HG03432 (cell line): Measurements from ENCODE around the gene FIBCD1.
A peak's percentile ranks its signal among the peaks of the same experiment; 100 is the strongest.

Source experiments
- ATAC-seq: cut with Tn5 transposase; IDR thresholded peaks from one replicate; pipeline ENCODE4 v1.9.1; 2021; ENCODE audit warnings: mild to moderate bottlenecking, moderate library complexity; ENCODE audit not compliant: unreplicated experiment

The FIBCD1 gene

DNA sequence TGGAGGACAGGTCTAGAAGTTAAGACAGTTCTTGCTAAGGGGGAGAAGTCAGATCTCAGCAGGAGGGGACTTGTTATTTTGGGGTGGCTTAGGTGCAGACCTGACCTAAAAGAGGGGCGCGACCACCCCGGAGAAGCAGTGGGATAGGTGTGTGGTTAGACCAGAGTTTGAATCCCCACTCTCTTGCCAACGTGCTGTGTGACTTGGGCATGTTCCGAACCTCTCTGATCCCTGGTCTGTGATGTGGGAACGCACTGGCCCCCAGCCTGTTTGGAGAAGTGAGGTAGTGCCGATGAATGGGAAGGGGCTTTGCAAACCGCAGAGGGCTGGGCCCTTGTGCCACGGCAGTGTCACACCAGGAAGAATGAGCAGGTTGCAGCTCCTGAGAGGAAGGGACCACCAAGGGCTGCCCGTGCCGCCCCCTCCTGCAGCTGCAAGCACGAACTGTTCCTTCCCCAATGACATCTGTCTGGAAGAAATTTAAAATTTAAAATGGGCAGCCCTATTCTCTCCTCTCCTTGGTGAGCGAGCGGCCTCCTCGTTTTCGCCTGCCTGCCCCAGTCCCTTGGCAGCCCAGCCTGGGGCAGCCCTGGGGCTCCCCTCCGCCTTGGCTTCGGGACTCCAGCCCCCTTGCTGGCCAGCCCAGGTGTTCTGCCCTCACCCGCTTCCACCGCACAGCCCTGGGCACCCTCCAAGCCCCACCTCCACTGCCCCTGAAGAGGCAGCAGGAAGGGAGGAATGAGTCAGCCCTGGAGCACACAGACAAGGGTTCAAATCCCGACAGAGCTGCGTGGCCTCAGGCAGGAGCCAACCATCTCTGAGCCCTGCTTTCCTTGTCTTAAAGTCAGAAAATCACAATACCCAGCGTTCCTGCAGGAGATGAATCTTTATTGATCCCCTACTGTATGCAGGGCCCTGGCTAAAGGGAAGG is 1.6 kb downstream of the FIBCD1 start:
- no peak for ATAC-seq

DNA sequence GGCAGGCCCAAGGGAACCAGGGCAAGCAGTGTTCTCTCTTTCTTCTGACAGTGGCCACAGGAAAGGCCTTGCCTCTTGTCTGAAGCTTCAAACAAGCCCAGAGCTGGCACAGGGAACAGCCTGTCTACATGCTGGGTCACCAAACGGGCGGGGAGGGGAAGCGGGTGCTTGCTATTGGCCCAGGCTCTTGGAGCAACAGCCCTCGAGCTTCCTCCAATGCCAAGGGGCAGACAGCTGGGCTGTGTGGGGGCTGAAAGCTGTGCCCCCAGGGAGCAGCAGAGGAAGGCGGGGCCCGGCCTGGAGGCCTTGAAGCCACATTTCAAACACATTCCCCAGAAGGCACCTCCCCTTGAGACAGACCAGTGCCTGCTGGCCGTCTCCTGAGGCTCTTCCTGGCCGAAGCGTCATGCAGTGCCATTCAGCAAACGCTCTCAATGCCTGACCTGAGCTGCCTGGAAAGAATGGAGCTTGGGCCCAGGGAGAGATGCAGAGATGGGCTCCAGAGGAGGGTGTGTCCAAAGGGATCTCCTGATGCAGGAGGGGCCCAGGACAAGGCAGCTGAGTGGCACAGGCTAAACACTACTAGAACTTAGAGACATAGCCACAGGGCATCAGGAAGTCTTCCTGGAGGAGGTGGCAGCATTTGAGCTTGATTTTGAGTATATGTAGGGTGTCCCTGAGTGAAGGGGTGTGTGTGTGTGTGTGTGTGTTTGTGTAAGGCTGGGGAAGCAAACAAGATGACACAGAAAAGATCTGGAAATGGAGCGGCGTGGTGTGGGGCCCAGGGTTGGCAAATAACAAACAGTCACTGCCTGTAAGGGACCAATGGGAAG is 2.5 kb downstream of the FIBCD1 start:
- ATAC-seq = no peak

DNA sequence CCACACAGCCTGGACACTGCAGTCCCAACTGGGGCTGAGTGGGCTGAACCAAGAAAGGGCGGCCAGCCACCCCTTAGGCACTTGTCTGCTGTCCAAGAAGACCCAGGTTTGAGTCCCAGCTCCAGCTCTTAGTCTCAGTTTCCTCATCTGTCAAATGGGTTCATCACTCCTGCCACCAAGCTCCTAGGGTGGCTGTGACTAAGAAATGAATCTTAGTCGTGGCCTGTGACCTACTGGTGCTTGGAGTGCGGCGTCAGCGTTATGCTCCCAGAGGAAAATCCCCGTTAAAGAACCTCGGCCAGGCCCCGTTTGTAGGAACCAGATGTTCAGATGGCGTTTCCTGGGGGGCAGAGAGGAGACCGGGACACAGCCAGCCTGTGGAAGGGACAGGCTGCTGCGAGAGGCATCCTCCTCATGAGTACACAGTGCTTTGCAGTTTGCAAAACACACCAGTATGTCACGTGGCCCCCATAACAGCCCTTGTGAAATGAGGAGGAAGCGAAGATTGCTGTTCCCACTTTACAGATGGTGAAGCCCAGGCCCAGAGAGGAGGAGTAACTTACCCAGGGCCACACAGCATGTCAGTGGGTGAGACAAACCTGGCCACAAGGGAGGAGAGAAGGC is 3.3 kb downstream of the FIBCD1 start:
- no peak for ATAC-seq

DNA sequence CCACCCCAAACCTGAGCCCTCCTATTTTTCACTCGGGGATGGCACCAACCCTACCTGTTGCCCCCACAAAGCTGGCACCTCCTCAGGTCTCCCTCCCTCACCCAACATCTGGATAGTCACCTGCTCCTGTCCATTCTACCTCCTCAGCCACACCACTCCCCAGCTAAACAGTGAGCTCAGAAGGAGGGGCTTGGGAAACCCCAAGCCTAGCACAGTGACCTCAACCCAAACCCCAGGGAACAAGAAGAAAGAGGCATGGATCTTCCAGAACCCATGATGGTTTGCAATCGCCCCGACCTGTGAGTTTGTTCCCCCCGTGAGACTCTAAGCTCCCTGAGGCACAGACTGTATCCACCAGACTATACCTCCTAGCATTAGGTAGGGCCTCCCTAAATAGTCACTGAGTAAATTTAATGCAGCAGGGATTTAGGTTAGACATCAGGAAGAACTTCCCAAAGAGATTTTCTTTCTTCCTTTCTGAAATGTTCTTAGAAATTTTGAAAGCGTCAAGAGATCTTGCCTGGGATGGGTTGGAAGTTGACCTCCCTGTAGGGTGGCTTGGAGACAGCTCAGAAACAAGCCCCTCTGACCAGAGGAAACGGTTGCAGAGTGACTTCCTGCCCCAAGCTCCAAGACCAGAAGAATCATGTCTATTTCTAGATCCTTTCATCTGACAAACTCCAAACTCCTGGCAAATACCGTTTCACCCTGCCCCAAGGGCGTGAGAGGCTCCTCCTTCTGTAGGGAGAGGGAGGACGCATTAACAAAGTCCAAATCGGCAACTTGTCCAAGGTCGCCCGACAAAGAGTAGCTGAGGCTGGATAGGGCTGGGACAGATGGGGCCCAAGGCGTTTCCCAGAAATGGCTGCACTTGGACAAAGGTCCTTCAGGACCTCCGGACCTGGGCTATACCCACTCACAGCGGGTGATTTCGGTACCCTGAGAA is 4.1 kb downstream of the FIBCD1 start:
- ATAC-seq = no peak

DNA sequence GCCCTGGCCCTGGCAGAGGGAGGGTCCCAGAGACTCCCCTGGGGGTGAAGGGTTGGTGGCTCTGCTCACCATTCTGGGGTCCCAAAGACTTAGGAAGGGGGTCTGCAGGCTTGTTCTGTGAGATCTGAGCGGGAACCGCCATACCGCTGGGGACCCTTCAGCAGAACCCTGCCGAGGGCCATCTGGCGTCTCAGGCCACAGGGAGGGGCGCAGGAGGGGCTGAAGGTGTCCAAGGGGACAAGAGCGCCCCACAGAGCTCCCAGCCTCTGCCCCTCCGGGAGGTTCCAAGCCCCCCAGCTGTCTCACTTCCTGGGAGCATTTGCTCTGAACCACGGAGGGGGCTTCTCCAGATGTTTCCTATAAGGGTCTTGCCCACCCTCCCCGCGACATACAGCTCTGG is 4.8 kb downstream of the FIBCD1 start:
- ATAC-seq = no peak

DNA sequence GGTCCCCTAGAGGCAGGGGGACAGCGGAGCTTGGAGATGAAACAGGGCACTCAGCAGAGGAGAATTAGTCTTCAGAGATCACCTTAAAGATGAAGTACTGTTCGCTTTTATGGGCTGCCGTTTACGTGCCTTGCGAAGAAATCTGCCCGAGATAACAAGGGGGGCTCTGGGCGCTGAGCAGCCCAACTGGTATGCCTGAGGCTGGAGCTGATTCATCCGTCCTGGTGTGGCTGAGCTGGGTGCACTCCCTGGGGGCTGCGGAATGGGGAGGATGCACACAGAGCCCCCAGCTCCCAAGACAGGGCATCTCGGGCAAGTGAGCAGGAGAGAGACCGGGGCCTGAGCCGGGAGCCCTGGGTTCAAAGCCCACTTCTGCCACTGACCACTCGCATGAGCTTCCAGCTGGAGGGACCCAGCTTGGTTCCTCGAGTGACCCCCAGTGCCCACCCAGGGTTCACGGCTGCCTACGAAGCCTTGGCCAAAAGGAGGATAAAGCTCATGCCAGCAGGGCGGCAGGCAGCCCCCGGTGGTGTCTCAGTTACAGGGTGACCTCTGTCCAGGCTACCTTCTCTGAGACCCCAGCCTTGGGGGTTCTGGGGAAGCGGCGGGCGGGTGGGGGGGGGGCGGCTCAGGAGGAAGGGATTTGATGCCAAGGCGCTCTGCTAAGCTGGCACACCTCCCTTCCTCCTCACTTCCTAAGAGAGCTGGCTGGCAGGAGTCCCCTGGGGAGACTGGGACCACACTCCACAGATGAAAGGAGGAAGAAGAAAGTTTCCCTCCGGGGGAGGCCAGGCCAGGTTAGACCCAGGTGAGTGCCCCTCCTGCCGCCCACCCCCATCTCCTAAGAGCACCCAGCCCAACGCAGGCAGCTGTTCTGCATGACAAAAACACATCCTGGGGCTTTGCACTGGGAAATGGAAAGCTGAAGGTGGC is 5.7 kb downstream of the FIBCD1 start:
- ATAC-seq = no peak

DNA sequence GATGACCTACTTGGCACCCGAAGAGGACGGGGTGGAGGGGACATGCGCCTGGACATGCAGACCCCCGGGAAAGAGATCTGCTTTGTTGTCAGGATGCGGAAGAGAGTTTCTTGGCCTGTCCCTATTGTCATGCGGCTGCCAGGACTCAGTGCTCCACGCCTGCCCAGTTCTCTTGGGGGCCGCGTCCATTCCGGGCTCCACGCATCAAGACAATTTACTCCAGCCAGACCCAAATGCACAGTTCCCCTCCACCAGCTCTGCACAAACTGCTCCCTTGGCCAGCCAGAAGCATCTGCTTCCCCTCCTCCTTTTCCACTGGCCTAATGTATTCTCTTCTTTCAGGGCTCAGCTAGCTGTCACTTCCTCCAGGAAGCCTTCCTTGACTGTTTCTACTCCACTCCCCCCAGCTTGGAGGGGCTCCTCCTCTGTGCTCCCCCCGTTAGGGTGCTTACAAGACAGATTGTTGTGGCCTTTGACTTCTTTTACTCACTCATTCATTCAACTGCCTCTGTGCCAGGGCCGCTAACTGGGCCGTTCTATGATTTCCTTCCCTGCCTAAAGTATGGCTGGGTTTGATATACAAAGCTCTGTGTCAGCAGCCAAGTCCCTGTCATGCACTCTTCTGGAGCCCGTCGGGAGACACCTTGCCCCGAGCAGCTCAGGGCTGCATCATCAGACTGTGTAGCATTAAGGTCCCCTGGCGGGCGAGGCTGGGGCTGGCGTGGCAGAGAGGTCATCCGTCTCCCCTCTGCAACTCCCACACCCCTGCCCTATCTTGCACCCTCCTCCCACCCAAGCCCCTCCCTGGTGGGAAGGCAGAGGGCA is 6.6 kb downstream of the FIBCD1 start:
- ATAC-seq = no peak

DNA sequence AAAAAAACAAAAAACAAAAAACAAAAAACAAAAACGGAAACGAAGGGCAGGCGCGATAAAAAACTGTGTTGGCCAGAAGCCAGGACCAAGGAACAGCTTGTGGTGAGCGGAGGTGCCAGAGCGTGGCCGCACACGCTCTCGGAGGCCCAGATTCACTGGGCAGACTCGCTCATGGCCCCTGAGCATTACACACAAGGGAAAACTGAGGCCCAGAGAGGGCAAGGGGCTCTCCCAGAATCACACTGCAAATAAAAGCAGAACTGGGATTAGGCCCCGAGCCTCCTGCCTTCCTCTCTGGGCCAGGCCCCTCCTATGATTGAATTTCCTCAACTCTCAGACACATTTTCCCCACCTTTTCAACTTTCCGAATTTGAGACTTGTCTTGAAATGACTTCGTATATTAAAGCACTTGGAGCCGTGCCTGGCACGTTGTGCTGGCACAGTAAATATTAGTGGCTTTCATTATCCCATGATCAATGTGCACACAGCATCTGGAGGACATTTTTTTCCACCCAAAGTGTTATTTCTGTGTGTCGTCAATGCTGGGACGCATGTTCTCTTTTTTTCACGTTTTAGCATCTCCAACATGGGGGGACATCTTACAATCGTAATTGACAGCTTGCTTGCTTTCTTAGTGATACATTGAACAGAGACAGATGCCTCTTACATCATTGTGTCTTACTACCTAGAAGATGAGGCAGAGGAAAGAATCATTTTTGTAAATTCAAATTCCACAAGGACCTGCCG is 7.4 kb downstream of the FIBCD1 start:
- peak; percentile 55 for ATAC-seq

DNA sequence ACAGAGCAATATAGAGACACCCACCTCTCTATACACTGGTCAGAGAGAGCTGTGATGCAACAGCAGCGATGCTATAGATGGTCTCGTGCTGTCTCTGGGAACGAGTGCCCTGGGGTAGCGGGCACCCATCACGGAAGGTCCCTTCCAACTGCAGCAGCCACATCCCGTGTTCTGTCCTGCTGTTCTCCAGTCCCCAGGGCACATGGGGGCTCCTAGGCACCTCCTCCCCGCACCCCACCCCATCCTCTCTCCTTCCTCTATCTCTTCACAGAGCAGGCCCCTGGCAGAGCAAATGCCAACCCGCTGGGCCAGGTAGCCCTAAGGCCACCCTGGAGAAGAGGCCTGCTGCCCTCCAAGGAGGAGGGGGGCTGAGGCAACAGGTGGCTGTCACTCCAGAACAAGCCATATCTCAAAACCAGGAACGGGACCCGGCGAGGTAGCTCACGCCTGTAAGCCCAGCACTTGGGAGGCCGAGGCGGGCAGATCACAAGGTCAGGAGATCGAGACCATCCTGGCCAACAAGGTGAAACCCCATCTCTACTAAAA is 8.2 kb downstream of the FIBCD1 start:
- ATAC-seq = no peak

DNA sequence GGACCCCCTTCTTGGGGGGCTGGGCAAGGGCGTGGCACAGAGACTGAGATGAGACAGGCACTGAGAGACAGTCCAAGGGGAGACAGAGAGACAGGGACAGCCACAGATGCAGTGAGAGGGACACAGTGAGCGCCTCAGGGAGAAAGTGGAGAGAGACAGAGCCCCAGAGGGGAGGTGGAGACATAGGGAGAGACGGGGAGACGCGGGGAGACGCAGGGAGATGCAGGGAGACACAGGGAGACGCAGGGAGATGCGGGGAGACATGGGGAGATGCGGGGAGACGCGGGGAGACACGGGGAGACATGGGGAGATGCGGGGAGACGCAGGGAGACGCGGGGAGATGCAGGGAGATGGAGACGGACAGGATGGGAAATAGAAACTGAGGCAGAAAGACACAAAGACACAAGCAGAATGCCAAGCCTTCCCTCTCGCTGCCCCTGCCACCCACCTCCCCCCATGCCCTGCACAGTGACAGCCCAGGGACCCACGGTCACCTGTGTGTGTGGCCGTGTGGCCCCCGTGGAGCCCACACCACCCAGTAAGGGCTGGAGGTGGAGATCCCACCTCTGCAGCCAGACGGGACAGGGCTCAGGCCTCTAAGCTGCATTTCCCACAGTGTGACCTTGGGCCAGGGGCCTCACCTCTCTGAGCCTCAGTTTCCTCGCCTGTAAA is 8.8 kb downstream of the FIBCD1 start:
- no peak for ATAC-seq

DNA sequence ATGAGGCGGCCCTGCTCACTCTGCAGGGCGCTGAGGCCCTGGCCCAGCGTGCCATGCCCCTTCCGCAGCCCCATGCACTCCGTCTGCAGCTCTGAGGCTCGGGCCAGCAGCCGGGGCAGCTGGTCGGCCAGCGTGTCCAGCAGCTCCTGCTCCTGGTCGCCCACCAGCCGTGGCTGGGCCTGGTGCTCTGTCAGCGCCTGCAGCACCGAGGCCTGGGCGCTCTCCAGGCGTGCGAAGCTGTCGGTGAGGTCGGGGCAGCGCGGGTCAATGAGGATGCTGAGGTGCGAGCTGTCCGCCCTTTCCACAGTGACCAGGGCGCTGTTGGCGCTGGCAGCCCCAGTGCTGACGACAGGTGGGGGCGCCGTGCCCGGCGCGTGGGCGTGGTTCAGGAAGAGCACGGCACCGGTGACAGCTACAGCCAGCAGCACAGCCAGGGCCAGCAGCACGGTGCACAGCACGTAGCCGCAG is 9.4 kb downstream of the FIBCD1 start:
- no peak for ATAC-seq

DNA sequence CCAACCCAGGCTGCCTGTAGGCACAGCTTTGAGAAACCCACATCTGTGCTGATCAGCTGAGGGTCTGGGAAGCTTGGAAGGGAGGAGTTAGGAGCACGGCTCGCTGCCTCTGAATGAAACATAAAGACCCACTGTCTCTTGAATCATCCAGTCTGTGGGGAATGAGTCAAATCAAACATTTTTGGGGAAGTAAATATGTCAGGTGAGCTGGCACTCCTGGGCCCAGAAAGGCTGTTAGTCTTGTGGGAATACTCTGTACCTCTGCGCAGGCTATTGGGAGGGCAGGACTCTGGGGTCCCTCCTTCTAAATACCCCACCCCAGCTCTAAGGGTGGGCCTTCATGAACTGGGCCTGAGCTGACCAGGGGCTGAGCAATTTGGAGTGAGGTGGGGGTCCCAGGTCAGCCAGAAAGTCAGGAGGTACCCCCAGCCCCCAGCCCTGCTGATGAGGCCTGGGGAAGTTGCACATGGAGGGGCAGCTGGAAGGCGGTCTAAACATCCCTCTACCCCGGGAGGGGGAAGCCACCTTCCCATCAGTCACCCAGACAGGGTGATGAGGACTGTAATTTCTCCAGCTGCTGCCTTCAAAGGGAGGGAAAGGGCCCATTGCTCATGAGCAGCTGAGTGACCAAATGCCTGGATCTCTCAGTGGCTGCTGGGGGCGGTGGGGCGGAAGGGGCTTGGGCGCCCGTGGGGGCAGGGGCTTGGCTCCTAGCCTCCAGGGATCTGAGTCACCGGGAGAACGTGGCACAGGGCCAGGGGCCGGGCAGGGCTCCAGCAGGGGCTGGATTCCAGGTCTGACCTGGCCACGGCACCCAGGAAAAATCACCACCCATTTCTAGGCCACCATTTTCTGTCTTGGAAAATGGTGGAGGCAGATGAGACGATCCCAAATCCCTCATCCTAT is 10.8 kb downstream of the FIBCD1 start:
- ATAC-seq = no peak

DNA sequence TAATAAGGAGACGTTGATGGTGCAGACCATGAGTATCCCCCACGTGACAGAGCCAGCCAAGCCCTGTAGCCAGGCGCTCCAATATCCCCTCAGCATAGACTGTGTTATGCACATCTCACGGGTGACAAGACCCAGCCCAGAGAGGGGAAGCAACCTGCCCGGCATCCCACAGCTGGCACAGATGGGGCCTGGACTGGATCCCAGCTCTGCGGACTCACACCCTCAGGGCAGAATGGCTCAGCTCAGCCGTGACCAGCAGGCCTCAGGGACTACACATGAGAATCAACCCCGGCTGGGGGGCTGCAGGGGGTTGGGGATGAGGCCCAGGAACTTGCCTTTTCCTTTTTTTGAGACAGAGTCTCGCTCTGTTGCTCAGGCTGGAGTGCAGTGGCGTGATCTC is 11.7 kb downstream of the FIBCD1 start:
- no peak for ATAC-seq

DNA sequence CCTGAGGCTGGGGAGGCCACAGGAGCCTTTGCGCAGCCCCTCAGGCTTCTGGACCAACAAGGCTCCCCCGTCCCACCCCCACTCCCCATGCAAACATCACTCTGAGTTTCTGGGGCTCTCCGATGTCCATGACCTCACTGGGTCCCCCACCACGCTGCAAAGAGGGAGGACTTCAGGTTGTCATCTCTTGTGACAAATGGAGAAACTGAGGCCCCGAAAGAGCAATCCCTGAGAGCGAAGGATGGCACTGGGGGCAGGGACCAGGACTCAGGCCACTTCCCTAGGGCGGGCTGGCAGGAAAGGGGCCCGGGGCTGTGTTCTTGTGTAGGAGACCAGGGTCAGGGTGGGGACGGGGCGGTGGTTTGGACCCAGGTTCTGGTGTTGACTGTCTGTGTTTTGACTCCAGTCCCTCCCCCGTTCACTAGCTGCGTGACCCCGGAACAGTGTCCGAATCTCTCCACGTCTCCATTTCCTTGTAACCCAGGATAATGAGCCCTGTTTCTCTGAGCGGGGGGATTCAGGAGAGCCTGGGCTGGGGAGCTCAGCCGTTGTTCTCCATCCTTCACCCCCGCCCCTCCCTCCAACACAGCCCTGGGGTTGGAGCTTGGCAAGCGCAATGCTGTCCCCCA is 13.9 kb downstream of the FIBCD1 start:
- ATAC-seq = no peak

DNA sequence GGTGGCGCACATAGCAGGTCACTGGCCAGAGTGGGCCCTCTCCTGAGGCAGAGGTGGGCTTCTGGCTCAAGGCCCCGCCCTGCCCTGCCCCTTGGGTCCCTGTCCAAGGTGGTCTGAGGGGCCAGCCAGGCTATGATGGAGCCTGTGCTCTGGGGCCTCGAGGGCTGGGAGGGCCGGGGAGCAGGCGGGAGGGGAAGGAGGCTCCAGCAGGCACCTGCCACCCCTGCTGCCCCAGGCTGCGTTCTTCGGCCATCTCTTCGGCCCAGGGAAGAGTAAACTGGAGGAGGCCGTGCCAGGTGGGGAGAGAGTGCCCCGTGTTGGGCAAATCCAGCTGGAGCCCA is 14.6 kb downstream of the FIBCD1 start:
- no peak for ATAC-seq
